Activated naive CD8-positive, alpha-beta T cell treated with anti-CD3 and anti-CD28 coated beads, Interleukin-2, amount 50 U/mL, for 24 hours (primary cell): ENCODE measurements around the gene SLC29A3.
"Not testable (repeated sequence)": the region's sequence is repeated elsewhere in the genome, so short reads cannot be mapped to it uniquely, and the experiment has no call there.

Experiments
- ATAC-seq: fragments of 150-1000 bp; cut with Tn5 transposase; one replicate; pipeline ENCODE4 v1.10.0; 2021
- DNase-seq: peaks from one replicate; pipeline ENCODE4 v3.0.0; 2021
- H3K27ac Mint-ChIP-seq: one replicate; pipeline ENCODE4 v1.8.0; 2021; ENCODE audit warnings: mild to moderate bottlenecking, mixed read lengths
- H3K27me3 Mint-ChIP-seq: one replicate; pipeline ENCODE4 v1.8.0; 2021; ENCODE audit warnings: mixed read lengths
- H3K36me3 Mint-ChIP-seq: one replicate; pipeline ENCODE4 v1.8.0; 2021; ENCODE audit warnings: low read depth, mixed read lengths
- H3K4me1 Mint-ChIP-seq: one replicate; pipeline ENCODE4 v1.8.0; 2021; ENCODE audit warnings: mixed read lengths
- H3K4me3 Mint-ChIP-seq: one replicate; pipeline ENCODE4 v1.8.0; 2021; ENCODE audit warnings: mild to moderate bottlenecking, moderate library complexity, mixed read lengths
- H3K9me3 Mint-ChIP-seq: one replicate; pipeline ENCODE4 v1.8.0; 2021; ENCODE audit warnings: mixed read lengths

The SLC29A3 gene

GRCh38 chr10:71351087-71351486 lies 32.0 kb downstream of the SLC29A3 start:
- Mint-ChIP-seq H3K4me1 (peaks cover 15% of the 10 kb centered on the region), H3K36me3 (no peaks in the 10 kb centered on the region), H3K27me3 (no peaks in the 10 kb centered on the region), H3K27ac (no peak overlapping the region), H3K9me3 (no peaks in the 10 kb centered on the region), H3K4me3 (no peak overlapping the region)
- DNase-seq (no peak), ATAC-seq (no peak)

GRCh38 chr10:71351628-71352319 lies 32.7 kb downstream of the SLC29A3 start:
- Mint-ChIP-seq H3K27me3 (no peaks in the 10 kb centered on the region), H3K27ac (no peak overlapping the region), H3K36me3 (no peaks in the 10 kb centered on the region), H3K9me3 (no peaks in the 10 kb centered on the region), H3K4me3 (no peak overlapping the region), H3K4me1 (peaks cover 15% of the 10 kb centered on the region)
- no peak for DNase-seq
- no peak for ATAC-seq

- H3K27ac Mint-ChIP-seq, result no peak overlapping the region
- H3K4me3 Mint-ChIP-seq, result no peak overlapping the region
- no peaks in the 10 kb centered on the region for H3K36me3 Mint-ChIP-seq
These were observed 34.6 kb downstream of the SLC29A3 start for GRCh38 chr10:71353639-71354038.

GRCh38 chr10:71354776-71355175 lies 35.7 kb downstream of the SLC29A3 start:
- Mint-ChIP-seq H3K4me3 (no peak overlapping the region), H3K27ac (no peak overlapping the region), H3K36me3 (peaks cover 5% of the 10 kb centered on the region), H3K27me3 (no peaks in the 10 kb centered on the region), H3K9me3 (no peaks in the 10 kb centered on the region), H3K4me1 (peaks cover 10% of the 10 kb centered on the region)
- ATAC-seq (no peak), DNase-seq (no peak)

More at GRCh38 chr10:71353639-71354038, 34.6 kb downstream of the SLC29A3 start:
- Mint-ChIP-seq H3K9me3 (no peaks in the 10 kb centered on the region), H3K4me1 (peaks cover 15% of the 10 kb centered on the region), H3K27me3 (no peaks in the 10 kb centered on the region)
- ATAC-seq (no peak), DNase-seq (no peak)

- H3K36me3 Mint-ChIP-seq, result peaks cover 6% of the 10 kb centered on the region
These were observed 36.8 kb downstream of the SLC29A3 start for GRCh38 chr10:71355886-71356285.

GRCh38 chr10:71357792-71358265 lies 38.8 kb downstream of the SLC29A3 start:
- no peaks in the 10 kb centered on the region for H3K9me3 Mint-ChIP-seq
- no peak overlapping the region for H3K27ac Mint-ChIP-seq
- no peaks in the 10 kb centered on the region for H3K4me1 Mint-ChIP-seq
- ATAC-seq (no peak), DNase-seq (no peak)
- H3K4me3 Mint-ChIP-seq, result no peak overlapping the region
- H3K27me3 Mint-ChIP-seq, result no peaks in the 10 kb centered on the region
- H3K36me3 Mint-ChIP-seq, result peaks cover 12% of the 10 kb centered on the region

More at GRCh38 chr10:71355886-71356285, 36.8 kb downstream of the SLC29A3 start:
- no peaks in the 10 kb centered on the region for H3K27me3 Mint-ChIP-seq
- no peaks in the 10 kb centered on the region for H3K9me3 Mint-ChIP-seq
- no peak overlapping the region for H3K4me3 Mint-ChIP-seq
- ATAC-seq, result no peak
- no peak overlapping the region for H3K27ac Mint-ChIP-seq
- peaks cover 4% of the 10 kb centered on the region for H3K4me1 Mint-ChIP-seq
- no peak for DNase-seq

- H3K27ac Mint-ChIP-seq, result no peak overlapping the region
- no peaks in the 10 kb centered on the region for H3K9me3 Mint-ChIP-seq
- no peak overlapping the region for H3K4me3 Mint-ChIP-seq
- no peaks in the 10 kb centered on the region for H3K4me1 Mint-ChIP-seq
- no peak for DNase-seq
- peaks cover 12% of the 10 kb centered on the region for H3K36me3 Mint-ChIP-seq
- no peak for ATAC-seq
- H3K27me3 Mint-ChIP-seq, result no peaks in the 10 kb centered on the region
These were observed 39.2 kb downstream of the SLC29A3 start for GRCh38 chr10:71358277-71358676.

GRCh38 chr10:71358906-71359305 lies 39.8 kb downstream of the SLC29A3 start:
- H3K9me3 Mint-ChIP-seq, H3K4me1 Mint-ChIP-seq, H3K27ac Mint-ChIP-seq, ATAC-seq, DNase-seq, H3K27me3 Mint-ChIP-seq, H3K4me3 Mint-ChIP-seq: not testable (repeated sequence)
- H3K36me3 Mint-ChIP-seq, result peaks cover 12% of the 10 kb centered on the region

GRCh38 chr10:71359364-71360046 lies 40.4 kb downstream of the SLC29A3 start:
- no peak for ATAC-seq
- H3K27ac Mint-ChIP-seq, result no peak overlapping the region

GRCh38 chr10:71360735-71361134 lies 41.7 kb downstream of the SLC29A3 start:
- DNase-seq, result no peak
- H3K9me3 Mint-ChIP-seq, result no peaks in the 10 kb centered on the region
- no peaks in the 10 kb centered on the region for H3K27me3 Mint-ChIP-seq
- H3K4me1 Mint-ChIP-seq, result no peaks in the 10 kb centered on the region
- H3K4me3 Mint-ChIP-seq, result no peak overlapping the region
- H3K36me3 Mint-ChIP-seq, result peaks cover 12% of the 10 kb centered on the region
- H3K27ac Mint-ChIP-seq, result no peak overlapping the region
- ATAC-seq, result no peak

More at GRCh38 chr10:71359364-71360046, 40.4 kb downstream of the SLC29A3 start:
- H3K4me1 Mint-ChIP-seq, result no peaks in the 10 kb centered on the region
- no peaks in the 10 kb centered on the region for H3K27me3 Mint-ChIP-seq
- no peaks in the 10 kb centered on the region for H3K9me3 Mint-ChIP-seq
- DNase-seq, result no peak
- H3K36me3 Mint-ChIP-seq, result peaks cover 12% of the 10 kb centered on the region
- H3K4me3 Mint-ChIP-seq, result no peak overlapping the region

GRCh38 chr10:71361581-71361980 lies 42.5 kb downstream of the SLC29A3 start:
- H3K27ac Mint-ChIP-seq, result no peak overlapping the region
- no peak overlapping the region for H3K4me3 Mint-ChIP-seq
- H3K27me3 Mint-ChIP-seq, result no peaks in the 10 kb centered on the region
- peaks cover 12% of the 10 kb centered on the region for H3K36me3 Mint-ChIP-seq
- no peaks in the 10 kb centered on the region for H3K4me1 Mint-ChIP-seq
- DNase-seq (no peak), ATAC-seq (no peak)
- no peaks in the 10 kb centered on the region for H3K9me3 Mint-ChIP-seq

- Mint-ChIP-seq H3K27me3 (no peaks in the 10 kb centered on the region), H3K36me3 (peaks cover 12% of the 10 kb centered on the region), H3K4me3 (no peak overlapping the region), H3K4me1 (peaks cover 2% of the 10 kb centered on the region), H3K27ac (no peak overlapping the region), H3K9me3 (no peaks in the 10 kb centered on the region)
- DNase-seq (no peak), ATAC-seq (no peak)
These were observed 43.1 kb downstream of the SLC29A3 start for GRCh38 chr10:71362141-71362540.

GRCh38 chr10:71363936-71364335 lies 44.9 kb downstream of the SLC29A3 start:
- ATAC-seq (no peak), DNase-seq (no peak)
- Mint-ChIP-seq H3K27ac (no peak overlapping the region), H3K4me1 (peaks cover 2% of the 10 kb centered on the region), H3K4me3 (no peak overlapping the region), H3K9me3 (no peaks in the 10 kb centered on the region), H3K27me3 (no peaks in the 10 kb centered on the region), H3K36me3 (peaks cover 12% of the 10 kb centered on the region)

GRCh38 chr10:71365366-71365765 lies 46.3 kb downstream of the SLC29A3 start:
- DNase-seq, result no peak
- no peaks in the 10 kb centered on the region for H3K9me3 Mint-ChIP-seq
- H3K27me3 Mint-ChIP-seq, result no peaks in the 10 kb centered on the region
- H3K36me3 Mint-ChIP-seq, result peaks cover 7% of the 10 kb centered on the region
- peaks cover 2% of the 10 kb centered on the region for H3K4me1 Mint-ChIP-seq
- ATAC-seq, result no peak
- H3K4me3 Mint-ChIP-seq, result no peak overlapping the region
- no peak overlapping the region for H3K27ac Mint-ChIP-seq

- Mint-ChIP-seq H3K27me3 (peaks cover under 1% of the 10 kb centered on the region), H3K4me3 (no peak overlapping the region), H3K36me3 (peaks cover 7% of the 10 kb centered on the region), H3K9me3 (no peaks in the 10 kb centered on the region), H3K27ac (no peak overlapping the region), H3K4me1 (peaks cover 3% of the 10 kb centered on the region)
- DNase-seq (no peak), ATAC-seq (no peak)
These were observed 47.6 kb downstream of the SLC29A3 start for GRCh38 chr10:71366690-71367089.
